Lower lobe of right lung (tissue), 2 donors: ENCODE data around the gene ESD. TPM values are rescaled to one million over a fixed set of nuclear protein-coding genes. Genes with fewer than 3 reads are reported as not detected.

ENCODE experiments used
- ATAC-seq, 2 donors: fragments of 200-7000 bp; cut with Tn5 transposase; one replicate each; pipeline ENCODE4 v1.9.1; 2020 to 2022; ENCODE audit warnings: mild to moderate bottlenecking in 2 of 2, moderate library complexity in 2 of 2
- DNase-seq: peaks from one replicate; pipeline ENCODE4 v3.0.0-alpha.2; 2020
- H3K27ac ChIP-seq: fragments of 200-600 bp; one replicate; pipeline ENCODE4 v1.8.0; 2022
- H3K27me3 ChIP-seq: fragments of 200-600 bp; one replicate; pipeline ENCODE4 v1.8.0; 2022; ENCODE audit warnings: low read depth
- H3K36me3 ChIP-seq: fragments of 200-600 bp; one replicate; pipeline ENCODE4 v1.8.0; 2022; ENCODE audit warnings: mild to moderate bottlenecking
- H3K4me1 ChIP-seq: fragments of 200-600 bp; one replicate; pipeline ENCODE4 v1.8.0; 2022
- H3K4me3 ChIP-seq: fragments of 200-600 bp; one replicate; pipeline ENCODE4 v1.8.0; 2022; ENCODE audit warnings: mild to moderate bottlenecking
- H3K9me3 ChIP-seq: fragments of 200-600 bp; one replicate; pipeline ENCODE4 v1.8.0; 2022
- CTCF ChIP-seq: fragments of 200-600 bp; IDR thresholded peaks from one replicate; pipeline ENCODE4 v1.8.0; 2022; ENCODE audit warnings: antibody characterized with exemption, mild to moderate bottlenecking
- intact Hi-C: fragments of 100-400 bp; cut with DNase I; formaldehyde crosslinking; loops from one replicate; pipeline ENCODE4 v1.11.0; 2022
- total RNA-seq: library from RNA; stranded (reverse); fragmentation: NEBNext Ultra II Directional; extraction: Animal tissue kit (Norgen Biotek cat#: 25700); gene quantifications from one replicate; pipeline ENCODE4 v1.2.1, GENCODE V29; 2021
- donor health status: DM: no; HTN: yes; CAD: no; lungs with severe emphysema.

ESD gene
- total RNA-seq, 1 donor from 2014 or later = 94.6 TPM

GRCh38 chr13:46738055-46738454, 58.9 kb downstream of the ESD start:
- no peaks in the 10 kb centered on the region for H3K9me3 ChIP-seq
- no peaks in the 10 kb centered on the region for H3K27me3 ChIP-seq
- no peaks in the 10 kb centered on the region for H3K4me1 ChIP-seq
- no peak for TF ChIP-seq CTCF
- no peak overlapping the region for H3K4me3 ChIP-seq
- intact Hi-C loops = no loop called here
- H3K27ac ChIP-seq = no peak overlapping the region
- no peak for DNase-seq
- peaks cover 49% of the 10 kb centered on the region for H3K36me3 ChIP-seq
- no peak for ATAC-seq

GRCh38 chr13:46736541-46737310, 60.2 kb downstream of the ESD start:
- no peak overlapping the region for H3K27ac ChIP-seq
- no peaks in the 10 kb centered on the region for H3K4me1 ChIP-seq
- DNase-seq (no peak), ATAC-seq (no peak)
- peaks cover 55% of the 10 kb centered on the region for H3K36me3 ChIP-seq
- no peak overlapping the region for H3K4me3 ChIP-seq
- H3K27me3 ChIP-seq = no peaks in the 10 kb centered on the region
- TF ChIP-seq CTCF = no peak
- intact Hi-C loops = no loop called here
- H3K9me3 ChIP-seq = no peaks in the 10 kb centered on the region

GRCh38 chr13:46735425-46735824, 61.5 kb downstream of the ESD start:
- intact Hi-C loops = no loop called here
- no peak for DNase-seq

GRCh38 chr13:46731535-46731934, 65.4 kb downstream of the ESD start:
- Histone ChIP-seq H3K27me3 (no peaks in the 10 kb centered on the region), H3K27ac (no peak overlapping the region), H3K36me3 (peaks cover 86% of the 10 kb centered on the region), H3K4me1 (no peaks in the 10 kb centered on the region), H3K9me3 (no peaks in the 10 kb centered on the region), H3K4me3 (no peak overlapping the region)
- TF ChIP-seq CTCF = no peak
- no peak for ATAC-seq
- intact Hi-C loops = no loop called here
- DNase-seq = no peak

More at GRCh38 chr13:46735425-46735824, 61.5 kb downstream of the ESD start:
- Histone ChIP-seq H3K4me3 (no peak overlapping the region), H3K4me1 (no peaks in the 10 kb centered on the region), H3K27me3 (no peaks in the 10 kb centered on the region), H3K9me3 (no peaks in the 10 kb centered on the region), H3K36me3 (peaks cover 58% of the 10 kb centered on the region), H3K27ac (no peak overlapping the region)
- no peak for ATAC-seq
- no peak for TF ChIP-seq CTCF

- no peaks in the 10 kb centered on the region for H3K4me1 ChIP-seq
- DNase-seq = no peak
- ATAC-seq = no peak
- peak; percentile 12 for TF ChIP-seq CTCF
- intact Hi-C loops = no loop called here
- no peaks in the 10 kb centered on the region for H3K9me3 ChIP-seq
- no peak overlapping the region for H3K4me3 ChIP-seq
- H3K27ac ChIP-seq = no peak overlapping the region
- H3K27me3 ChIP-seq = no peaks in the 10 kb centered on the region
- H3K36me3 ChIP-seq = peaks cover 94% of the 10 kb centered on the region
Observed at GRCh38 chr13:46728777-46729176, 68.2 kb downstream of the ESD start.
